ENCODE measurements around the gene GRAMD2A.
"Not testable (repeated sequence)": the region's sequence is repeated elsewhere in the genome, so short reads cannot be mapped to it uniquely, and the experiment has no call there.

Gene GRAMD2A

GRCh38 chr15:72183781-72184164 lies 13.8 kb downstream of the GRAMD2A start:
- DNase-seq, result no peak

GRCh38 chr15:72182673-72183072 lies 14.9 kb downstream of the GRAMD2A start:
- DNase-seq, result no peak

- DNase-seq, result no peak
Observed at GRCh38 chr15:72182244-72182643, 15.3 kb downstream of the GRAMD2A start.

GRCh38 chr15:72180761-72181324 lies 16.7 kb downstream of the GRAMD2A start:
- no peak for DNase-seq

DNA sequence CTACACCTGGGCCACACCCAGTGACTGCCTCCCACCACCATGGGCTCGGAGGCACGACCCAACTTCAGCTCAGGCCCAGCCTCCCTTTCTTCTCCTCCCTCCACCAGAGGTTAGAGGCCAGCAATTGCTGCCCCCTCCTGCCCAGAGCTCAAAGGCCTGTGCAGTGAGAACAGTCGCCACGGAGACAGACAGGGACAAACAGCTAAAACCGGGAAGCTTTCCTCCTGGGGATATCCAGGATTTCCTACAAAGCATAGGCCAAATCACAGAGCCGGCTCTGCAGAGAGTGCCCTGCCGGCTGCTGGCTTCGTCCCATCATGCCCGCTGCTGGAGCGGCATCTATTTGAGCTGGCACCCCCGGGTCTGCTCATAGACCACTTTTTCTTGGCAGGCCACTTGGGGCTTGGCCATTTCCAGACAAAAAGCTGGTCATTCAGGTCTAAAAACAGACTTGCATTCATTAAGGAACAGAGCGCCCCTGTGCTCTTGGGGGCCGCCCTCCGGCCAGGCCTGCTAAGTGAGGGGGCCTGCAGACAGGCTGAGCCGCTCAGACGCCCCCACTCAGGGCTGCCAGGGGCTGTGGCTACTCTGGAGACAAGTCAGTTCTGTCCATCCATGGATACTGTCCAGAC lies 17.5 kb downstream of the GRAMD2A start:
- no peak for DNase-seq

DNA sequence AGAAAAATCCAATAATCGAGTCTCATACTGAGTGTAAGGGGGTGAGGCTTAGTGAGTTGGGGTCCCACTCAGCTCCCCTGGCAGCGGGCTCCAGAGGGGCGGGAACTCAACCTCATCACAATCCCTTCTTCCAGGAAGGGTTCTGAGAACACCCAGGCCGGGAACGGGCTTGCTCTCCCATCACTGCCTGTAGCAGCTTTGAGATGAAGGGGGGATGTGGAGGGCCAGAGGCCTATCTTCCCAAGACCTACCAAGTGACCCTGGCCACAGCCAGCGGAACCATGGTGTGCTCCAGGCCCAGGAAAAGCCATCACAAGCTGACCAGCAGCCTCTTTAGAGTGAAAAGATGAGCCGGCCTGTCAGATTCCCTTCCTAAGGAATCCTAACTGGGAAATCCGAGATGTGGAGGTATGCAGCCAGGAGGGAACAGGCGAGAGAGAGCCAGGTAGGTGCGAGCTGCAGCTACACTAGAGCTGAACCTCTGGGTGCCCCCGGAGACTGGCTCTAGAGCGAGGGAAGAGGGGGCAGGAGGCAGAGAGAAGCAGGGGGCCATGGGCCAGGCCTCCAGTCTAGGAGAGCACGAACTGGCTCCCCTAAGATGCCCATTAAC lies 18.5 kb downstream of the GRAMD2A start:
- no peak for DNase-seq

- DNase-seq, result no peak
Observed at GRCh38 chr15:72176743-72177142, 20.8 kb downstream of the GRAMD2A start.

- DNase-seq, result no peak
Observed at GRCh38 chr15:72176159-72176558, 21.4 kb downstream of the GRAMD2A start.

GRCh38 chr15:72175186-72176044 lies 22.2 kb downstream of the GRAMD2A start:
- no peak for DNase-seq

DNA sequence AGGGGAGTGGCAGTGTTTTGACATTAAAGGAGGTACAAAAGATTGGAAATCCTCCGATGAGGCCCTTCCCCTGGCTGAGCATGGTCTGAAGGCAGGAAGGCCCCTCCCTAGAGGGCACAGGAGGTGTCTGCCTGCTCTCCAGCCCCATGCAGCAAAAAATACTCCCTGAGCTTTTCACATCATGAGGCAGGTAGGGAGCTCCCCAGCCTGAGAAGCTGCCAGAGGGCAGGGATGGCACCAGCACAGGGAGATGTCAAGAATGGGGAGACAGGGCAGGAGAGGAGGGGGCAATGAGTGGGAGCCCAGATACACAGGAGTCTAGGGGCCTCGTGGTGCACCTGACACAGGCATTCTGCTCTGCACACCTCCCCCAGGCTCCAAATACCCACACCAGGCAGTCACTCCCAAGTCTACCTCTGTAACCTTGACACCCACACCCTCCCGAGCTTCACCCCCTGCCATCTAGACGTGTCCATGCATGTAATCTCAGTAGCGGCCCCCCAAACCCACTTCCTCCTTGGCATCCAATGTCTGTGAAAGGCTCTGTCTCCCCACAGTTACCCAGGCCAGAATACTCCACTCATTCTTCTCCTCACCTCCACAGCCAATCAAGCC lies 22.9 kb downstream of the GRAMD2A start:
- DNase-seq, result no peak

DNA sequence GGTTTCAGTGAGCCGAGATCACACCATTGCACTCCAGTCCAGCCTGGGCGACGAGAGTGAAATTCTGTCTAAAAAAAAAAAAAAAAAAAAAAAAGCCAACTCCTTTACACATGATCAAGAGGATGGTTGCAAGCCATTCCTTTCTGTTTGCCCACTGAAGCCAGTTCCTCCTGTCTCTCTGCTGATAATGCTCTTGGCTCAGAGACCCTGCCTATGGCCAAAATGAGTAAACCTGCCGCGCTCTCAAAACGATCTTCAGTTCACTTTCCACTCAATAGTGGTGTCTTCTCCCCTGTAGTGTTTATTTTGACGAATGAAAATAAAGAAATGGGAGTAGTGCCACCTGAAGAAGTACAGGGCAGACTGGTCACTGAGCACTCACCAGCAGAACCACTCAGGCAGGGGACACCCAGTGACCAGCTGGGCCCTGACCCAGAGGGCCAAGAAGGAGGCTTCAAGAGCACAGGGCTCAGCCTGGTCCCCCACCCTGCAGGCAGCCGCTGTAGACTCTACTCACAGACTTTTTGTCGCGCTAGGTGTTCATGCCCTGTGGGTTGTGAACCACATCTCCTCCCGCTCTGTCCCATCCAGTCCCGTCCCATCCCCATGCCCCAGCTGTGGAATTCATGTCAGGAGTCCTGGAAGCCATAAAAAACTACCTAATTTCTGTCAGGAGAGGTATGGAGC lies 23.6 kb downstream of the GRAMD2A start:
- no peak for DNase-seq

DNA sequence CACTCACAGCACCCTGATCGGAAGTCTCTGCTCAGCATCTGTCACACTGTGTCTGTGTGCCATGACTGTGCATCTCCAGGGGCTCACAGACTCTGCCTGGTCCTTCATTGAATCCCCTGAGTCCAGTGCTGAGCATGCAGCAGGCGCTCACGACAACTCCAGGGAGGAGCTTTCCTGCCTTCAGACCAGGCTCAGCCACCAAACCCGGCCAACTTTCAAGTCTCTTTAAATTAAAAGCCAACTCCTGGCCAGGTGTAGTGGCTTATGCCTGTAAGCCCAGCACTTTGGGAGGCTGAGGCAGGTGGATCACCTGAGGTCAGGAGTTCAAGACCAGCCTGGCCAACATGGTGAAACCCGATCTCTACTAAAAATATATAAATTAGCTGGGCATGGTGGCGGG lies 24.2 kb downstream of the GRAMD2A start:
- DNase-seq, result no peak

DNA sequence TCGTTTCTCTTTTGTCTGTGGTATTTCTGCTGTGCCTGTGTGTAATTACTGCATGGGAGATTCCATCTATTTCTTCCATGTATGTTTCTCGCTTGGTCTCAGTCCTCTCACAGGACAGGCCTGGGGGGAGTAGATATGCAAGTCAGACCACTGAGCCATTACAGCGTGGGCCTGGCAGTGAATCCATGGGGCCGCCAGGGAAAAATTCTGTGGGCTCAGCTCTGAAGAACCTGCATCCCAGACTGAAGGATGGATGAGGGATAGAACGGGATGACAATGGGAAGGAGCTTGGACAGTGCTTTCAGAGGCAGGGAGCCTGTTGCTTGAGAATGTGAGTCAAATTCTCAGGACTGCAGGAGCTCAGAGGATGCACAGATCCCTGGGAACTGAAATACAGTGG lies 24.8 kb downstream of the GRAMD2A start:
- no peak for DNase-seq

GRCh38 chr15:72171978-72172377 lies 25.6 kb downstream of the GRAMD2A start:
- DNase-seq, result not testable (repeated sequence)

DNA sequence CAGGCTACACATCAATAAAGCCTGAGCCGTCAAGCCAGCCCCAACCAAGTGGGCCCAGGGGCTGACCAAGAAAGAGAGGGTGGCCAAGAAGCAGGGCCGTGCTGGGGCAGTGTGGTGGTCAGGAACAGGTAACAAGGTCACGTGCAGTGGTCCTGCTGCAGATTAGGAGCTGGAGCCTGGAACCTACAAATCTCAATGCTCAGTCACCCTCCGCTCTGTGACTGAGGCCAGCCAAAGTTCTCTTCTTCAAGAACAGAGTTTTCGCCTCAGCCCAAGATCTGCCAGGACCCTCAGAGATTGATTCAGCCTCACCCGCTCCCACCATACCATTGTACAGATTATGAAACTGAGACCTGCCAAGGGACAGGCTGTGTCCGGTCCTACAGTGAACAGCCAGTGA lies 26.9 kb downstream of the GRAMD2A start:
- no peak for DNase-seq

- no peak for DNase-seq
Observed at GRCh38 chr15:72169921-72170611, 27.5 kb downstream of the GRAMD2A start.

GRCh38 chr15:72169236-72169920 lies 28.2 kb downstream of the GRAMD2A start:
- DNase-seq, result no peak

- no peak for DNase-seq
Observed at GRCh38 chr15:72168808-72169190, 28.8 kb downstream of the GRAMD2A start.

DNA sequence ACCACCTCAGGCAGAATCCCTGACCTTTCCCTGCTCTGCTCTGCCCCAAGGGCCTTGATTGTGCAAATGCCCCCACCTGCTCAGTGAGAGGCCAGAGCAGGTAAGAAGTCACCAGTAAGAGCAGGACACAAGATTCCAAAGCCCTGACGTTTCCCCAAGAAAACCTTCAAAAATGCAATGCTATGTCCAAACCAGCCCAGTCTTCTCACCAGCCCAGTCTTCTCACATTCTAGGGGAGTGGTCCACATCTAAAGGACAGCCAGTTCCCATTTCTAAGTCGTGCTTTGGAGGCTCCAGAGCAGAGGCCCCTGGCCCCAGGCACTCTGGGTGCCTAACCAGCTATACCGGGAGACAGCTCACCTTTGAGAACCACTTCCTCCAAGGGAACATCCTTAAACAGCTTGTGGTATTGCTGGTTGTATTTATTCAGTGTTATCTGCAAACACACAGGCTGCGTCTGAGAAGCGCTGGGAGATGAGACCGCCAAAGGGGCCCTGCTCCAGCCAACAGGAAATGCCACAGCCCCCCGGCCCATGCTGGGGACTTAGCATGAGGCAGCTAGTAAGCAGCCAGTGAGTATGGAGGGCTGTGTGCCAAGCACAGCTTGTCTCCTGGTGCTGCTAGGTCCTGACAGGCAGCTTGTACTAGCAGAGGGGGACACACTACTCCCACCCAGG lies 29.3 kb downstream of the GRAMD2A start:
- DNase-seq, result no peak

DNA sequence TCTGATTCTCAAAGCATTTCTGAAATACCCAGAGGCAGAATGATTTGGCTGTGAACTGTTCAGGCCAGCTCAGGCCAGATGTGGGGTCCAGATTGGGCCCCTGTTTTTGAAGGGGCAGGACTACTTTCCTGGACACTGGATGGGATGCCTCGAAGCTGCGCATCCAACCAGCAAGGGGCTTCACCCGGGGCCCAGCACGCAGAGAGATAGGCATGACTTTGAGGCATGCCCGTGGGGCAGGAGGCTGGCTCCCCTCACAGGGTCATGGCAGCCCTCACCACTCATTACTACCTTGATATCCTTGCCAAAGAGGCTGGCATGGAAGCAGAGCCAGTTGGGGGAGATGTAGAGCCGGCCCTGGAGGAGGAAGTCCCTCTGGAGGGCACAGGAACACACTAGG lies 30.1 kb downstream of the GRAMD2A start:
- no peak for DNase-seq
